ENCODE measurements around the gene DUSP5. TPM values are rescaled to one million over a fixed set of nuclear protein-coding genes. Genes with fewer than 3 reads are reported as not detected.

The DUSP5 gene
- total RNA-seq, 3 donors from 2014 or later: 3.8 to 35.4 (median 26.9) TPM

GRCh38 chr10:110513949-110514348 is 16.2 kb downstream of the DUSP5 start:
- H3K27ac ChIP-seq: no peak overlapping the region
- H3K4me1 ChIP-seq: no peaks in the 10 kb centered on the region
- H3K9me3 ChIP-seq: no peaks in the 10 kb centered on the region
- intact Hi-C loops (cut with DNase I; ENCODE audit: low total_unique reads): no loop called here
- TF ChIP-seq POLR2A (IDR thresholded peaks at IDR 0.05): no peak
- DNase-seq (ENCODE audit: low spot score in 2 of 2): no peak
- no peaks in the 10 kb centered on the region for H3K27me3 ChIP-seq
- H3K36me3 ChIP-seq: no peaks in the 10 kb centered on the region
- H3K4me3 ChIP-seq: no peak overlapping the region

DNA sequence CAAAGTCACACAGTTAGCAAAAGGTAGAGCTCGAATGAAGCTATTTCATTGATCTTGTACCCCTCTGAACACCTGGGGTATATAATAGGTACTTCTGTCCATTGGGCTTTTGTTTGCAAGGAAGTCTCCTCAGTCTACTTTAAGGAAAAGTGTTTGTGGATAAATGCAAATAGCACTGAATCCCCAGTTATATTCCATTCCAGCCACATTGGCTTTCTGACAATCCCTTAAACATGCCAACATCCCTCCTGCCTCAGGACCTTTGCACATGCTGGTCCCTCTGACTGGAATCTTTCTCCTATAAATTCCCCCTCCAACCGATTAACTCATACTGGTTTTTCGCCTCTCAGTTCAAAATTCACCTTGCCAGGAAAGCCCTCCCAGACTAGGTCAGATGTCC is 17.1 kb downstream of the DUSP5 start:
- Histone ChIP-seq H3K36me3 (no peaks in the 10 kb centered on the region), H3K4me1 (no peaks in the 10 kb centered on the region), H3K27ac (no peak overlapping the region), H3K27me3 (no peaks in the 10 kb centered on the region), H3K4me3 (no peak overlapping the region), H3K9me3 (no peaks in the 10 kb centered on the region)
- no peak for DNase-seq (ENCODE audit: low spot score in 2 of 2)
- intact Hi-C loops (cut with DNase I; ENCODE audit: low total_unique reads): no loop called here
- no peak for TF ChIP-seq POLR2AphosphoS5 (IDR thresholded peaks at IDR 0.05)
- no peak for TF ChIP-seq POLR2A (IDR thresholded peaks at IDR 0.05)
- no peak for TF ChIP-seq CTCF (IDR thresholded peaks at IDR 0.05)

GRCh38 chr10:110516815-110517492 is 19.2 kb downstream of the DUSP5 start:
- no peaks in the 10 kb centered on the region for H3K9me3 ChIP-seq
- no peaks in the 10 kb centered on the region for H3K36me3 ChIP-seq
- no peak for DNase-seq (ENCODE audit: low spot score in 2 of 2)
- no peak overlapping the region for H3K4me3 ChIP-seq
- no peak for TF ChIP-seq POLR2AphosphoS5 (IDR thresholded peaks at IDR 0.05)
- TF ChIP-seq CTCF (IDR thresholded peaks at IDR 0.05): no peak
- no peak for TF ChIP-seq POLR2A (IDR thresholded peaks at IDR 0.05)
- intact Hi-C loops (cut with DNase I; ENCODE audit: low total_unique reads): no loop called here
- H3K27me3 ChIP-seq: no peaks in the 10 kb centered on the region
- no peak overlapping the region for H3K27ac ChIP-seq
- H3K4me1 ChIP-seq: no peaks in the 10 kb centered on the region

- no peak for DNase-seq (ENCODE audit: low spot score in 2 of 2)
- intact Hi-C loops (cut with DNase I; ENCODE audit: low total_unique reads): no loop called here
- H3K4me3 ChIP-seq: no peak overlapping the region
- no peak overlapping the region for H3K27ac ChIP-seq
- H3K36me3 ChIP-seq: no peaks in the 10 kb centered on the region
- no peaks in the 10 kb centered on the region for H3K4me1 ChIP-seq
- H3K9me3 ChIP-seq: no peaks in the 10 kb centered on the region
- no peak for TF ChIP-seq POLR2AphosphoS5 (IDR thresholded peaks at IDR 0.05)
- no peak for TF ChIP-seq CTCF (IDR thresholded peaks at IDR 0.05)
- TF ChIP-seq POLR2A (IDR thresholded peaks at IDR 0.05): no peak
- no peaks in the 10 kb centered on the region for H3K27me3 ChIP-seq
Measured at GRCh38 chr10:110522365-110522988, 24.8 kb downstream of the DUSP5 start.

DNA sequence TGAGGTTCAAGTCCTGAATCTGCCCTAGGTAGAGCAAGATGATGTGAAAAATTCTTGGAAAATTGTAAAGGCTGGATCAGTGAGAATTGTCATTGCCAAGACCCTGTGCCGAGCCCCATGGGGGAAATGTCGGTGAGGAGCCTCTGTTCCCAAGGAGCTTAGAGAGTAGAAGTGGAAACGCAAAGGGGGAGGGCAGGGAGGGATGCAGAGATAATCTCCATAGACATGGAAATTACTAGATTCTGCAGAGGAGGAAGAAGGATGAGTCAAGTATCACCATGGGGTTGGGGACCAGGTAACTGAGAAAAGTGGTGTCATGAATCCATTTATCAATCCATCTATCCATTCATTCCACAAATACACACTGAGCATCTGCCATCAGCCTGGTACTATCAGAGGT is 26.0 kb downstream of the DUSP5 start:
- no peaks in the 10 kb centered on the region for H3K27me3 ChIP-seq
- H3K36me3 ChIP-seq: no peaks in the 10 kb centered on the region
- intact Hi-C loops (cut with DNase I; ENCODE audit: low total_unique reads): no loop called here
- H3K9me3 ChIP-seq: no peaks in the 10 kb centered on the region
- DNase-seq (ENCODE audit: low spot score in 2 of 2): no peak
- H3K4me3 ChIP-seq: no peak overlapping the region
- no peak overlapping the region for H3K27ac ChIP-seq
- TF ChIP-seq POLR2AphosphoS5 (IDR thresholded peaks at IDR 0.05) (no peak), POLR2A (IDR thresholded peaks at IDR 0.05) (no peak), CTCF (IDR thresholded peaks at IDR 0.05) (no peak)
- no peaks in the 10 kb centered on the region for H3K4me1 ChIP-seq
